Raji (cell line): ENCODE results near the gene TP53TG5.

Experiments used
- POLR2A ChIP-seq: IDR thresholded peaks from 2 replicates; pipeline ENCODE4 v1.6.1; 2011; ENCODE audit warnings: low read depth, low read length, control low read depth; ENCODE audit not compliant: insufficient read depth

Gene TP53TG5

GRCh38 chr20:45363611-45364492 lies 14.3 kb downstream of the TP53TG5 start:
- TF ChIP-seq POLR2A: no peak

GRCh38 chr20:45362804-45363610 lies 15.1 kb downstream of the TP53TG5 start, which contains the start of gene SYS1:
TSS of gene SYS1 (plus strand) at chr20:45363156. CDS start at chr20:45363532, 376 bp downstream.
- TF ChIP-seq POLR2A: peak; percentile 82

- TF ChIP-seq POLR2A: no peak
These were observed 16.3 kb downstream of the TP53TG5 start for GRCh38 chr20:45361793-45362192.

GRCh38 chr20:45359406-45360148 lies 18.5 kb downstream of the TP53TG5 start:
- TF ChIP-seq POLR2A: no peak

GRCh38 chr20:45359069-45359405 lies 19.1 kb downstream of the TP53TG5 start:
- TF ChIP-seq POLR2A: no peak

GRCh38 chr20:45358282-45359068 lies 19.6 kb downstream of the TP53TG5 start:
- TF ChIP-seq POLR2A: no peak

- no peak for TF ChIP-seq POLR2A
These were observed 22.7 kb downstream of the TP53TG5 start for GRCh38 chr20:45355209-45356084.

- TF ChIP-seq POLR2A: no peak
These were observed 23.5 kb downstream of the TP53TG5 start for GRCh38 chr20:45354423-45355208.

- TF ChIP-seq POLR2A: no peak
These were observed 24.4 kb downstream of the TP53TG5 start for GRCh38 chr20:45353746-45354145.

GRCh38 chr20:45352729-45353128 lies 25.4 kb downstream of the TP53TG5 start:
- no peak for TF ChIP-seq POLR2A

- TF ChIP-seq POLR2A: no peak
These were observed 27.9 kb downstream of the TP53TG5 start for GRCh38 chr20:45350217-45350616.

- TF ChIP-seq POLR2A: no peak
These were observed 30.0 kb downstream of the TP53TG5 start, which contains the start of gene SDC4 for GRCh38 chr20:45347936-45348778. TSS of gene SDC4 (minus strand) at chr20:45348424. CDS start at chr20:45348384, 40 bp downstream.
